ENCODE data around the gene HERC2. TPM values are rescaled to one million over a fixed set of nuclear protein-coding genes. Genes with fewer than 3 reads are reported as not detected.
"Not testable (repeated sequence)": the region's sequence is repeated elsewhere in the genome, so short reads cannot be mapped to it uniquely, and the experiment has no call there.

HERC2 gene
- total RNA-seq, 1 donor from 2014 or later = 44.3 TPM

- intact Hi-C loops (cut with micrococcal nuclease); ATAC-seq; DNase-seq: not testable (repeated sequence)
Observed at GRCh38 chr15:28231336-28231735, 90.6 kb downstream of the HERC2 start.

GRCh38 chr15:28228990-28229640 lies 92.9 kb downstream of the HERC2 start:
- ATAC-seq; DNase-seq; intact Hi-C loops (cut with micrococcal nuclease): not testable (repeated sequence)

- intact Hi-C loops (cut with micrococcal nuclease) = no loop called here
- ATAC-seq (no peak), DNase-seq (no peak)
Observed at GRCh38 chr15:28228096-28228495, 93.9 kb downstream of the HERC2 start.

GRCh38 chr15:28227303-28227702 lies 94.7 kb downstream of the HERC2 start:
- intact Hi-C loops (cut with micrococcal nuclease); ATAC-seq; DNase-seq: not testable (repeated sequence)

- ATAC-seq; intact Hi-C loops (cut with micrococcal nuclease); DNase-seq: not testable (repeated sequence)
Observed at GRCh38 chr15:28222612-28223011, 99.4 kb downstream of the HERC2 start.

GRCh38 chr15:28221696-28222095 lies 100.3 kb downstream of the HERC2 start:
- intact Hi-C loops (cut with micrococcal nuclease); ATAC-seq; DNase-seq: not testable (repeated sequence)

- ATAC-seq (no peak), DNase-seq (no peak)
- intact Hi-C loops (cut with micrococcal nuclease) = no loop called here
Observed at GRCh38 chr15:28219116-28219515, 102.9 kb downstream of the HERC2 start.

- DNase-seq; intact Hi-C loops (cut with micrococcal nuclease); ATAC-seq: not testable (repeated sequence)
Observed at GRCh38 chr15:28216946-28217546, 104.9 kb downstream of the HERC2 start.

- intact Hi-C loops (cut with micrococcal nuclease); ATAC-seq: not testable (repeated sequence)
- DNase-seq = peak; percentile 36
Observed at GRCh38 chr15:28215521-28215920, 106.5 kb downstream of the HERC2 start.

- intact Hi-C loops (cut with micrococcal nuclease); ATAC-seq; DNase-seq: not testable (repeated sequence)
Observed at GRCh38 chr15:28214006-28214790, 107.8 kb downstream of the HERC2 start.

- DNase-seq; ATAC-seq; intact Hi-C loops (cut with micrococcal nuclease): not testable (repeated sequence)
Observed at GRCh38 chr15:28213393-28213792, 108.6 kb downstream of the HERC2 start.

- intact Hi-C loops (cut with micrococcal nuclease) = no loop called here
- ATAC-seq (peak; percentile 86), DNase-seq (peak; percentile 43)
Observed at GRCh38 chr15:28208583-28208982, 113.4 kb downstream of the HERC2 start.

- intact Hi-C loops (cut with micrococcal nuclease); DNase-seq: not testable (repeated sequence)
- ATAC-seq = peak; percentile 47
Observed at GRCh38 chr15:28205640-28206039, 116.3 kb downstream of the HERC2 start.

GRCh38 chr15:28203055-28203828 lies 118.7 kb downstream of the HERC2 start:
- ATAC-seq; intact Hi-C loops (cut with micrococcal nuclease); DNase-seq: not testable (repeated sequence)

GRCh38 chr15:28202124-28202523 lies 119.9 kb downstream of the HERC2 start:
- DNase-seq; ATAC-seq; intact Hi-C loops (cut with micrococcal nuclease): not testable (repeated sequence)

- intact Hi-C loops (cut with micrococcal nuclease); DNase-seq; ATAC-seq: not testable (repeated sequence)
Observed at GRCh38 chr15:28198215-28198614, 123.8 kb downstream of the HERC2 start.

GRCh38 chr15:28197694-28198093 lies 124.3 kb downstream of the HERC2 start:
- intact Hi-C loops (cut with micrococcal nuclease); ATAC-seq; DNase-seq: not testable (repeated sequence)

GRCh38 chr15:28196581-28196980 lies 125.4 kb downstream of the HERC2 start:
- not testable (repeated sequence) for ATAC-seq

GRCh38 chr15:28192772-28193171 lies 129.2 kb downstream of the HERC2 start:
- ATAC-seq (no peak), DNase-seq (no peak)
- intact Hi-C loops (cut with micrococcal nuclease) = no loop called here

More at GRCh38 chr15:28196581-28196980, 125.4 kb downstream of the HERC2 start:
- DNase-seq; intact Hi-C loops (cut with micrococcal nuclease): not testable (repeated sequence)

Data from left ventricle myocardium superior (tissue), 1 donor.